Measurements from ENCODE around the gene IRS2. TPM values are rescaled to one million over a fixed set of nuclear protein-coding genes. Genes with fewer than 3 reads are reported as not detected.

Gene IRS2
- total and polyA plus RNA-seq, 2 of the 8 experiments (the other 6 are each of a cell fraction or from before 2014, with no cell fraction given), result 2.6 to 17.0 TPM

DNA sequence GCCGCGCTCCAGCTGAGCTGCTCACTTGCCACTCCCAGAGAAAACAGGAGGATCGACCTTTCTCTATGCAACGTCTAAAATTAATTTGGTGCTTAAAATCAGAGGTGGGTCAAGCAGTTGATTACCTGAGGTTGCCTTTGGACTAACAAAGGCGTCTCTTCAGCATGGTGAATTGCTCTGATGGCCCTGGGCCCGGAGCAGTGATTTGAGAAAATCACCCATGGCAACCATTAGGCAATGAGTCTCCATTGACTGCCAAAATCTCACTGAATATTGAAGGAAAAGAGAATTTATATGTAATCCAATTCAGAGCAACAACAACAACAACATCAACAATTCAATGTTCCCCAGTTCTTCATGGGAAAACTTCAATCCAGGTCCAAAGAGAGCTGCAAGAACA is 61.8 kb downstream of the IRS2 start:
- Histone ChIP-seq H3K4me2 (ENCODE audit: insufficient read depth in 1 of 2, low read depth in 2 of 2, low read length in 2 of 2) (no peak overlapping the region), H2BK5ac (ENCODE audit: low read depth, low read length) (no peak overlapping the region), H2AFZ (ENCODE audit: low read length) (no peak overlapping the region), H2BK15ac (ENCODE audit: low read length) (no peak overlapping the region), H2BK12ac (ENCODE audit: low read depth, low read length) (no peak overlapping the region), H3K79me1 (ENCODE audit: low read depth, low read length) (no peaks in the 10 kb centered on the region), H4K5ac (ENCODE audit: insufficient read length, low read depth, low read length) (no peak overlapping the region), H2BK120ac (replicated peaks; ENCODE audit: low read depth, low read length) (no peak overlapping the region), H4K8ac (ENCODE audit: extremely low read depth, insufficient read depth, low read length) (no peak overlapping the region; the same call in 1 of the 2 replicates), H3K27me3 (replicated peaks in 1 of 4; ENCODE audit: control insufficient read depth in 3 of 4, extremely low read depth in 1 of 4, insufficient read depth in 3 of 4, low read length in 3 of 4) (no peaks in the 10 kb centered on the region), H3K23ac (ENCODE audit: insufficient read length) (no peak overlapping the region), H2BK20ac (ENCODE audit: low read length) (no peak overlapping the region), H3K4me1 (replicated peaks in 1 of 4; ENCODE audit: control insufficient read depth in 3 of 4, insufficient read depth in 4 of 4, low read length in 3 of 4) (peaks cover 5 to 14% (median 9%) of the 10 kb centered on the region in 4 experiments; a peak in 5 of 7 replicates), H2AK5ac (ENCODE audit: low read depth, low read length) (no peak overlapping the region), H3K56ac (replicated peaks; ENCODE audit: insufficient read length, low read depth, low read length) (no peak overlapping the region), H3K4me3 (ENCODE audit: extremely low read depth in 1 of 4, insufficient read depth in 2 of 4, low read depth in 3 of 4, low read length in 4 of 4) (no peak overlapping the region), H4K20me1 (replicated peaks in 1 of 2; ENCODE audit: control insufficient read depth in 1 of 2, insufficient read depth in 2 of 2, low read length in 2 of 2) (no peaks in the 10 kb centered on the region), H4K91ac (replicated peaks; ENCODE audit: insufficient read length, low read length) (no peak overlapping the region), H3K36me3 (ENCODE audit: control insufficient read depth in 2 of 4, insufficient read depth in 4 of 4, low read length in 3 of 4) (no peaks in the 10 kb centered on the region), H3K23me2 (ENCODE audit: low read depth, low read length) (peaks cover 2% of the 10 kb centered on the region; the same call in 1 of the 2 replicates), H3K18ac (ENCODE audit: extremely low read depth, low read length) (no peak overlapping the region), H3K4ac (replicated peaks; ENCODE audit: insufficient read length, low read depth, low read length) (no peak overlapping the region), H3K9ac (replicated peaks in 1 of 4; ENCODE audit: extremely low read depth in 1 of 4, low read depth in 3 of 4, low read length in 3 of 4) (no peak overlapping the region), H3K9me3 (ENCODE audit: insufficient read depth in 2 of 2, low read depth in 1 of 2, low read length in 1 of 2) (no peaks in the 10 kb centered on the region), H3K27ac (ENCODE audit: low read depth, low read length) (no peak overlapping the region), H3K14ac (ENCODE audit: insufficient read length) (no peak overlapping the region), H3K79me2 (ENCODE audit: control insufficient read depth in 1 of 2, insufficient read depth in 2 of 2, low read length in 2 of 2) (no peaks in the 10 kb centered on the region)
- DNase-seq (ENCODE audit: low read depth in 1 of 2, low spot score in 2 of 2), result no peak
- WGBS, 2 experiments (ENCODE audit: extremely low coverage in 1 of 2, insufficient coverage in 1 of 2, insufficient read length in 1 of 2, insufficient replicate concordance in 2 of 2, low coverage in 1 of 2, low lambda C conversion rate in 2 of 2, missing lambda C conversion rate in 1 of 2), result 94% methylated on average over 6 of the region's 6 CpGs; no CpG with 5 or more reads in 1 of the 2 experiments
- POLR2A ChIA-PET (ENCODE audit: partially characterized antibody), result no interaction called here
- no peak for FAIRE-seq
- CTCF ChIA-PET (ENCODE audit: partially characterized antibody), result interaction anchor here (0.6 to 1.9 kb wide), 5 partner anchors 25 to 361 kb away, joined by 3 to 8 read pairs (median 3); no protein-coding TSS in a partner anchor
- TF ChIP-seq KDM4A (IDR thresholded peaks at IDR 0.05; ENCODE audit: low read depth, low read length, severe bottlenecking), result no peak
- no peak for TF ChIP-seq POLR2A (IDR thresholded peaks at IDR 0.05; ENCODE audit: control extremely low read depth in 1 of 2, low read depth in 2 of 2, low read length in 2 of 2)
- TF ChIP-seq SIN3A (conservative IDR thresholded peaks at IDR 0.05 in 1 of 2, IDR thresholded peaks at IDR 0.05 in 1 of 2; ENCODE audit: low read depth in 1 of 2, low read length in 2 of 2), result no peak
- no peak for TF ChIP-seq GTF2F1 (IDR thresholded peaks at IDR 0.05; ENCODE audit: borderline replicate concordance, low read depth, low read length)
- TF ChIP-seq KDM1A (IDR thresholded peaks at IDR 0.05; ENCODE audit: borderline replicate concordance, low read length), result no peak
- TF ChIP-seq, protein P1, sequence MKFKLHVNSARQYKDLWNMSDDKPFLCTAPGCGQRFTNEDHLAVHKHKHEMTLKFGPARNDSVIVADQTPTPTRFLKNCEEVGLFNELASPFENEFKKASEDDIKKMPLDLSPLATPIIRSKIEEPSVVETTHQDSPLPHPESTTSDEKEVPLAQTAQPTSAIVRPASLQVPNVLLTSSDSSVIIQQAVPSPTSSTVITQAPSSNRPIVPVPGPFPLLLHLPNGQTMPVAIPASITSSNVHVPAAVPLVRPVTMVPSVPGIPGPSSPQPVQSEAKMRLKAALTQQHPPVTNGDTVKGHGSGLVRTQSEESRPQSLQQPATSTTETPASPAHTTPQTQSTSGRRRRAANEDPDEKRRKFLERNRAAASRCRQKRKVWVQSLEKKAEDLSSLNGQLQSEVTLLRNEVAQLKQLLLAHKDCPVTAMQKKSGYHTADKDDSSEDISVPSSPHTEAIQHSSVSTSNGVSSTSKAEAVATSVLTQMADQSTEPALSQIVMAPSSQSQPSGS (IDR thresholded peaks at IDR 0.05; ENCODE audit: low read length), result no peak
- TF ChIP-seq, protein P2, sequence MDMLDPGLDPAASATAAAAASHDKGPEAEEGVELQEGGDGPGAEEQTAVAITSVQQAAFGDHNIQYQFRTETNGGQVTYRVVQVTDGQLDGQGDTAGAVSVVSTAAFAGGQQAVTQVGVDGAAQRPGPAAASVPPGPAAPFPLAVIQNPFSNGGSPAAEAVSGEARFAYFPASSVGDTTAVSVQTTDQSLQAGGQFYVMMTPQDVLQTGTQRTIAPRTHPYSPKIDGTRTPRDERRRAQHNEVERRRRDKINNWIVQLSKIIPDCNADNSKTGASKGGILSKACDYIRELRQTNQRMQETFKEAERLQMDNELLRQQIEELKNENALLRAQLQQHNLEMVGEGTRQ (IDR thresholded peaks at IDR 0.05; ENCODE audit: low read length), result no peak
- no peak for TF ChIP-seq SAP30 (IDR thresholded peaks at IDR 0.05; ENCODE audit: insufficient read depth, insufficient replicate concordance, low read length)
- TF ChIP-seq GABPA (IDR thresholded peaks at IDR 0.05; ENCODE audit: borderline replicate concordance, insufficient read depth, low read length), result no peak
- TF ChIP-seq CBX5 (IDR thresholded peaks at IDR 0.05; ENCODE audit: low read depth, low read length), result no peak
- TF ChIP-seq BACH1 (IDR thresholded peaks at IDR 0.05; ENCODE audit: low read length), result no peak

Data from H1 (cell line).